GM04504 (cell line): ENCODE results near the gene TTC23L.
"Not testable (repeated sequence)": the region's sequence is repeated elsewhere in the genome, so short reads cannot be mapped to it uniquely, and the experiment has no call there.

Experiments
- DNase-seq: peaks from one replicate; pipeline ENCODE4 v3.0.0-alpha.2; 2012; ENCODE audit warnings: low read depth

Gene TTC23L, protein sequence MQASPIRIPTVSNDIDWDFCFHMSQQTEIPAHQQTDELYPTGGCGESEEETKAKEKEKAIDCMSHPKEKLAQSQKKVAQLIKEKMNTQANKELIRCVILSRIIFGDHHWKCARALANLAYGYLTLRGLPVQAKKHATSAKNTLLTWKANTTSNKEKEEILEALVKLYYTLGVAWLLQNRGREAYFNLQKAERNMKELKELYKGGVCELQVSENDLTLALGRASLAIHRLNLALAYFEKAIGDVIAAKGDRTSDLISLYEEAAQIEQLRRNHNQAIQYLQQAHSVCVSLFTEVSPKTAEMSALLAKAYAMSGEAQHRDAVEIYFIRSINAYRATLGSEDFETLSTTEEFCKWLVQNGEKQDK

DNA sequence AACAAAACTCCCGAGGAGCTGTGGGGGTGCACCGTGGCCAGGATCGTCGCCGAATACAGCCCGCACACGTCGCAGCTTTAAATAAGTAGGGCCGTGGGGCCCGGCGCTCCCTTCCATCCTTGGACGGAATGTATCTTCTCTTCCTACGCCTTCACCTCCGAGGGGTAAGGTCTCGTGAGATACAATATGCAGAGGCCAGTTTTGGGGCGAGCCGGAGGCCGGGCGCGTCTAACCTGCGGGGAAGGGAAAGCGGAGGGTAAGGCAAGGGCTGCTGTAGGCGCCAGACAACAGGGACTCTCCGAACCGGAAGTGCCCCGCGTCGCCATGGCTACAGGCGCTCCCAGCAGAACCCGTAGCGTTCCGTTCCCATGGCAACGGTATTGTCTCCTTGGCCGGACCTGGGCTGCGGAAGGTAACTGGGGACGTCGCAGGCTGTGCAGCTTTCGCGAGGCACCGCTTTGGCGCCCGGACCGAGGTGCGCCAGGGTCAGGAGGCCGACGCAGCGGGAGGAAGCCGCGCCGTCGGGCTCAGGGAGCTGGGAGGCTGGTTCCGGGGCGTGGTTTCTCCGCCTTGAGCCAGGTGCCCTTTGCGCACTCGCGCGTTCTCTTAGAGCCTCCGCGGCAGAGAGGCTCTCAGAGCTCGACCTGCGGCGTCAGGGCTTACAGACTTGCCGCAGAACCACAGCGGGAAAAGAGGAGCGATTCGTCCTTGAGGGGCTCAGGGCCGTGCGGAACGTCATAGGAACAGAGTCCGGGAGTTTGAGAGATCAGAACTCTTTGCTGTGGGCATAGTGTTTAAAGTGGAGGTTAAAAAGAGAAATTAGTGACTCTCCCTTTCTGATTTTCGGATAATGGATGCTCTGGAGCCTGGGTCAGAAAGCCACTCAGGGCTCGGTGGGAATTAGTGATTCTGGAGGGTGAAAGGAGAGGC lies at the start of gene TTC23L:
Gene TTC23L (plus strand): TSS at position 380 of the 930 bp plus-strand sequence. CDS start 1,508 bp downstream, outside the sequence.
- DNase-seq, result peak; percentile 56

DNA sequence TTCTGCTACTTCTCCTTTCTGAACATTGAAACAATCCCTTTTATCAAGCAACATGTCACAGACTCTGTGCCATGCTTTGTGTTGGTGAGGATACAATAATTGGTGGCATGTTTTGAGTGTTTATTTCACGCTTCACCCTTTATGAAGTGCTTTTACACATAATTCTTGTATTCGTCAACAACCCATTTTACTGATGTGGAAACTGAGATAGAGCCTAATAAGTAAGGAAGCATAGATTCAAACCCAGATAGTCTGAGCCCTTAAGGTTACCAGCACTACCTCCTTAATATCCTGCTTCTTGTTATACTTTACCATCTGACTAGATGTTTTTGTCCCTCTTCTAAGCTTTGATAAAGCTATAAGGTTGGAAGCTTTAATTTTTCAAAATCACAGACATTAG lies 49.3 kb upstream of the TTC23L start:
- DNase-seq, result no peak

DNA sequence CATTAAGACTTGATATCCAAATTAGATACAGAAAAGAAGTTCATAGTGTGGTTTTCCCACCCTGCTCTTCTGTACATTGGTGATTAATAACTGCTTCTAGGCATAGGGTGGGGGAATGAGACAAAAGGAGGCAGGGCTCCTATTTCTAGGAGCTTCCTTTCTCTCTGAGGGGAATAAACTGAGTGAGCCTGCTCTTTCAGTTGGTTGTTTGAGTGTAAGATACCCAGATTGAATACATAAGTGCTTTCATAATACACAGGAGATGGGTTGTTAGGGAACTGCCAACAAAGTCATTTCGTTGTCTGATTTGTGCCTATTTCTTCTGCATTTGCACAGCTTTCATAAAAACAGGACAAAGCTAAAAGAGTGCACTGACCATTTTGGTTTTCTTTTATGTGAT lies 48.9 kb upstream of the TTC23L start:
- no peak for DNase-seq

- no peak for DNase-seq
Measured at GRCh38 chr5:34791761-34792244, 47.2 kb upstream of the TTC23L start.

DNA sequence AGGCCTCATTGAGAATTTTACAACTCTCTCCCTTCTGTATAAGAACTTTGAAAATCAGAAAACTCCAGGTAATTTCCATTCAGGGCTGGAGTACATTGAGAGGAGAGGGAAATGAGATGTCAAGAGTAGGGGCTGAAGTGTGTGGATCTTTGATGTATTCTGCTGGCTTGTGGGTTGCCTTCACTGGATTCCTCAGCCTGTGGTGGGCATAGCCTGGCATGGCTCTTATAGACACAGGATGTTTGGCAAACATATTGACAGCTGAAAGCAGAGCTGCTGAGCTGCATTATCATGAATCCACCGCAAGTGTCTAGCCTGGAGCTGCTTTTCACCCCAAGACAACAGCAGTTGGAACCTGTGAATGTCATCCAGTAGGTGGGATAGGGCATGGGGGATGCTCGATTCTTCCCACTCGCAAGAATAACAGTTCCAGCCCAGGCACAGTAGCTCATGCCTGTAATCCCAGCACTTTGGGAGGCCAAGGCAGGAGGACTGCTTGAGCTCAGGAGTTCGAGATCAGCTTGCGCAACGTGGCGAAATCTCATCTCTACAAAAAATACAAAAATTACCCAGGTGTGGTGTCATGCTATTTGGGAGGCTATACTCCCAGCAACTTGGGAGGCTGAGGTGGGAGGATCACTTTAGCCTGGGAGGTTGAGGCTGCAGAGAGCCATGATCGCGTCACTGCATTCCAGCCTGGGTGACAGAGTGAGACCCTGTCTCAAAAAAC lies 36.0 kb upstream of the TTC23L start:
- DNase-seq, result no peak

GRCh38 chr5:34803974-34804732 lies 34.8 kb upstream of the TTC23L start:
- no peak for DNase-seq

- no peak for DNase-seq
Measured at GRCh38 chr5:34804913-34805312, 34.1 kb upstream of the TTC23L start.

DNA sequence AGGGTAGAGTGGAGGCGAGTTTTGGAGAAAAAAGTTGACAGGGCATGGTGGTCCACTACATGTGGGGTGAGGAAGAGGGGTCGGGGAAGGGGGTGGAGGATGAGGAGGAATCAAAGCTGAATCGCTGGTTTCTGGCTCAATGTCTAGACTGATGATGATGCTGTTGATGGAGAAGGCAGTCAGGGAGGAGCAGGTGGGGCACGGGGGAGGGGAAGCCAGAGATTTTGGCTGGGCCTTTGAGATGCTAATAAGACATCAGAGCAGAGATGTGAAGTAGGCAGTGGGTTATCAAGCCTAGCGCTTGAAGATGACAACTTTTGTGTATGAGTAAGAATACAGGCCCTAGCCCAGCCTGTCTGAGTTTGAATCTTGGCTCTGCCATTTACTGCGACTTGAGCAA lies 32.4 kb upstream of the TTC23L start:
- DNase-seq, result no peak

GRCh38 chr5:34811706-34812105 lies 27.3 kb upstream of the TTC23L start:
- no peak for DNase-seq

GRCh38 chr5:34813509-34813908 lies 25.5 kb upstream of the TTC23L start:
- DNase-seq, result no peak

GRCh38 chr5:34817558-34818351 lies 21.2 kb upstream of the TTC23L start:
- DNase-seq, result peak; percentile 14

- no peak for DNase-seq
Measured at GRCh38 chr5:34818717-34819116, 20.2 kb upstream of the TTC23L start.

GRCh38 chr5:34820593-34820992 lies 18.4 kb upstream of the TTC23L start:
- DNase-seq, result no peak

- DNase-seq, result no peak
Measured at GRCh38 chr5:34822956-34823715, 15.8 kb upstream of the TTC23L start.

GRCh38 chr5:34826347-34826746 lies 12.6 kb upstream of the TTC23L start:
- DNase-seq, result no peak

DNA sequence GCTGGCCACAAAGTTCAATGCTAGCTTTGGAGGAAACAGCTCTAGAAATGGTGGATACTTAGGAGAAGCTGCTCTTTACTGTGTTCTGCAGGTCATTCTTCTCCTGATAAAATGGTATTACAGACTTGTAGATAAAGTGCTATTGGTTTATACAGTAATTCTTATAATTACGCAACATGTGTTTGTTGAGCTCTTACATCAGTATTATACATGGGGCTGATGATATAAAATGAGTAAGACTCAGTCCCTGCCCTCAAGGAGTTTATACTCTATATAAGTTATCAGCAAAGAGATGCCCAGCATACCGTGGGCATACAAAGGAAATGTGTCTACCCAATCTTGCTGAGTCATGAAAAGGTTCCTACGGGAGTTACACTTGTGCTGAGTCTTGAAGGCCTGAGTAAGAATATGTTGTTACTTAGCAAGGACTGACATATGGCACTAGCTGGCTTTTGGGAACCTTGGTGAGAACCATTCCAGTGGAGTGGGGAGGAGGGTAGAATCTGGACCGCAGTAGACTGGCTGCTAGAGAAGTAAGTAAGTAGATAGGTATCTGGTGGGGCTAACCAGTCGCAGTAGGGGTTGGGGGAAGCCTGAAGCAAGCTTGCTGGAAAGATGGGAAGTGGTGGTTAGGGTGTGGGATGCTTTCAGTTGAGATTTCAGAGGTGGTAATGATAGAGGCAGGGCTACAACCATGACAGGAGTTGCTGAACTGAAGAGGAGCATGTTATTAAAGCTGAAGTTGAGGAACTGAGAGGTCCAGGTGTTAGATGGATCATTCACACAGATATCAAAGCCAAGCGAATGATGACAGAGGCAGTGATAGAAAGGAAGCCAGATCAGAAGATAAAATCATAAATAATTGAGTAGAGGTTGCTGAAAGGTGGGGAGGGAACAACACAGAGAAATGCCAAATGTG lies 11.1 kb upstream of the TTC23L start:
- no peak for DNase-seq

- not testable (repeated sequence) for DNase-seq
Measured at GRCh38 chr5:34830827-34831226, 8.1 kb upstream of the TTC23L start.

GRCh38 chr5:34831303-34831702 lies 7.7 kb upstream of the TTC23L start:
- DNase-seq, result no peak

DNA sequence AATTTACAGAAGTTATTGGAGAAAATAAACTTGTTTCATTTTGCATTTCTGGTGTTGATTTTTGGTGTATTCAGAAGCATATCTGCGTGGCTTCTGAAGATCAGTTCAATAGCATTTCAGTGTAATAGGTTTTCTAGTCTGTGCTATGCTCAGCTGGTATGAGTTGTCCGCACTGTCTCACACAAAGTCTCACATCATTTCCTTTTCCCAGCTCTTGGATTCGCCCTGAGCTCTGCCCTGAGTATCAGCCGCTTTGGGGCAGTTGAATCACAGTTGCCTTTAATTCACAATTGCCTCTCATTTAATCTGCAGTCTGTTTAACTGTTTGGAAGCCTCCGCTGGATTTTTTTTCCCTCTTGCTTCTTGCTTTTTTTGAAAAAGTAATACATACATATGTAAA lies 6.4 kb upstream of the TTC23L start:
- DNase-seq, result no peak
